C1 segment of cervical spinal cord (tissue), 14 donors: ENCODE measurements around the gene PPM1F.

Source experiments
- DNase-seq, 14 donors: peaks; one replicate each; lab custom pipeline; 2025; lab: John Stamatoyannopoulos, UW

Gene PPM1F

GRCh38 chr22:21961127-21961867 lies 8.6 kb upstream of the PPM1F start:
- DNase-seq, result no peak

GRCh38 chr22:21960200-21961126 lies 7.8 kb upstream of the PPM1F start:
- DNase-seq, result no peak

GRCh38 chr22:21959274-21960074 lies 6.8 kb upstream of the PPM1F start:
- no peak for DNase-seq

GRCh38 chr22:21958360-21959273 lies 6.0 kb upstream of the PPM1F start:
- DNase-seq, result no peak

DNA sequence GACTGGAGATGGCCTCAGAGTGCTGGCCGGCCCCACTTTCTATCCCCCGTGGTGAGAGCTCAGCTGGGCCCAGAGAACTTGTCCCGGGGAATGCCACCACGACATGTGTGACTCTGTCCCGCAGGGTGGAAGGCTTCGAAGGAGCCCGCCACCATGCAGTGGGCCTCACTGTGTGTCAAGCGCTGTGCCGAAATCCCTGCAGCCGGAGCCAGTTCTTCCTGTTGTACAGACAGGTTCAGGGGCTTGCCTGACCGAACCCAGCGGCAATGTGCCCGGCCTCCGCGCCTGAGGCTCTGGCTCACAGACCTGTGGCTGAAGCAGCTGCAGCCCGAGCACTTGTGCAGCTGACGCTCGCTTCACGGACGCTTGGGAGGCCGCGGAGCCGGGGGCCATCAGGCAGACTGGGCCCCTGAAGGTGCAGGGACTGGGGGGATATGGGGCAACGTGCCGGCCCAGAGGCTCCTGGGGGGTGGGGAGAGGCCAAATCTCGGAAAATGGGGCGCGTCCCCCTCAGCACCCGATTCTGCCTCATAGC lies 650 bp downstream of the PPM1F start:
- DNase-seq, result peak in 3 of 14 donors; percentile 10 to 44 (median 28)

DNA sequence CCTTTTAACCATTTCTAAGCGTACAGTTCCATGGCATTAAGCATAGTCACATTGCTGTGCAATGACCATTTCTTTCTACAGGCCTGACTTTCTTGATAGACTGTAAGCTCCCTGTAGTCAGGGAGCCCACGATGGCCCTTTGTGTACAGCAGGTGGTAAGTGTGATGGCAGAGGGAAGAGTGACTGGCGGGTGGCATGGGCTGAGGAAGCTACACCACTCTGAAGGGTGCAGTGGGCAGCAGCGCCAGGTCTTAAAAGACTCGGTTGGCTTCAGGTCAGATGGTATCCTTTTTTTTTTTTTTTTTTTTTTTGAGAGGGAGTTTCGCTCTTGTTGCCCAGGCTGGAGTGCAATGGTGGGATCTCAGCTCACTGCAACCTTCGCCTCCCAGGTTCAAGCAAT lies 1.6 kb downstream of the PPM1F start:
- no peak for DNase-seq

GRCh38 chr22:21949948-21950347 lies 2.7 kb downstream of the PPM1F start:
- no peak for DNase-seq

- DNase-seq, result no peak
These were observed 3.1 kb downstream of the PPM1F start for GRCh38 chr22:21949569-21949918.

- no peak for DNase-seq
These were observed 3.7 kb downstream of the PPM1F start for GRCh38 chr22:21948824-21949568.

- DNase-seq, result peak in 1 of 14 donors; percentile 19
These were observed 4.3 kb downstream of the PPM1F start for GRCh38 chr22:21948390-21948789.

DNA sequence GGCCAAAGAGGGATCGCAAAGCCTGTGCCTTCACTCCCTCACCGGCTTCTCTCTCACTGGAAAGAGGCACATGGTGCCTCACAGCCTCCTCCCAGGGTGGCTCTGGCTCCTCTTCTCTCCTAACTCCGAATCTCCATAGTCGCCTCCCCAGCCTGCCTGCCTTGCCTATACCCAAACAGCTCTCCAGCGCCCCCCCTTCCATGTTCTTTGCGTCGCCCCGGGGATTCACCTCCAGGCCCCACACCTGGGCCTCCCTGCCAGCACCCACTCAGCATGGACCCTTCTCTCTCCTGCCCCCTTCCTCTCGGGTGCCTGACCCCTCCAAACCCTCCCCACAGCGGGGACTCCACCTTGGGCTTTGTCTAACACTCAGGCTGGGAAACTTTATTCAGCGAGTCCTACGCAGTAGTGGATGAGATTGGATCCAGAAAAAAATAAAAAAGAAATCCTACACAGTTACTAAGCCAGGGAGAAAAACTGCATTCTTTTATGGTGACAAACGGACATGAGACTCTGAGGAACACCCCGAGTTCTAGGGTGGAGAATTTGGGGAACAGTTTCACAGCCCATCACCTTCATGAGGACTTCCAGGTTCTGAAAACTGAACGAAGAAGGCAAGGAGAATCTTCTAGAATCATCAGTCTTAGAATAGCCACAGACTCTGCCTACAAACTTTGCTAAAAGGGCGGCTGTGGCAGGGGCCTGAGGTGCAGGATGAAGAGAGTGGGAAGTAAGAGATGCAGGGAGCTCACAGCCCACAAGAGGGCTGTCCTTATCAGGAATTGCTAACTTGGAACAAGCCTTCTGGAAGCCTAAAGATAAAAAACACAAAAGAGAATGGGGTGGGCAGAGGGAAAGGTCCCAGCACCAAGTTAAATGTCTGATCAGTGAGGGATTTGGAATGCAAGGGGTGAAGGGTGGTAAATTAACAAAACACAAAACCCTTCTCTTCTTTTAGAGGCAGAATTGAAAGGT lies 5.3 kb downstream of the PPM1F start:
- no peak for DNase-seq

- no peak for DNase-seq
These were observed 6.3 kb downstream of the PPM1F start for GRCh38 chr22:21946262-21946925.

DNA sequence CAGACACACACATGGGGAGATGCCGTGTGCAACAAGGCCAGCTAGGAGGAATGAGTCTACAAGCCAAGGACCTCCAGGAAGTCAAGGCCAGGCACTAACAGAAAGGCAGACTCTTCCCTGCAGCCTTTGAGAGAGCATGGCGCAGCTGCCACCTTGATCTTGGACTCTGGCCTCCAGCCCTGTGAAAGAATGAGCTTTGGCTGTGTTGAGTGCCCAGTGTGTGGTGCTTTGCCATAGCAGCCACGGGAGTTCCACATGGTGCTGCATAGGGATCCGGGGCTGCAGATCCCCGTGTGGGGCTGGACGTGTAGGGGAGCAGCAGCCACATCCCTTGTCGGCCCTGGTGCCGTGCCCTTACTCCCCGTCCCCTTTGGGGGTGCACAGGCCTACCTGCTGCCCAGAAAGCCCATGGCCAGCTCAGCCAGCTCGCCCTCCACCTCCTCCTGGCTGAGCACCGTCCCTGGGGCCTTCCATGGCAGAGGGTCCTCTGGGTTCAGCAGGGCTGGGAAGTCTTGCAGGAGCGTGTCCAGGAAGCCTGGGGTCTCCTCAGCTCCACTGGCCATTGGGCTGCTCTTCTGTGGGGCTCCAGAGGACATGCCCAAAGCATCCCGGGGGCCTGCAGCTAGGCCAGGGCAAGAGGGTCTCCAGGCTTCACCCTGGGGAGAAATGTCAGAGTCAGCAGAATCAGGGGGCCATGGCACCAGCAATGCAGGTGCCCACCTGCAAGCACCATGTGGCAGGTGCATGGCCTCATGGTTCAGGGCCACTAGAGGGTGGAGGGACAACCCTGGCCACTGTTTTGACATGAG lies 7.0 kb downstream of the PPM1F start:
- DNase-seq, result peak in 1 of 14 donors; percentile 38

- DNase-seq, result no peak
These were observed 7.8 kb downstream of the PPM1F start for GRCh38 chr22:21944871-21945270.

DNA sequence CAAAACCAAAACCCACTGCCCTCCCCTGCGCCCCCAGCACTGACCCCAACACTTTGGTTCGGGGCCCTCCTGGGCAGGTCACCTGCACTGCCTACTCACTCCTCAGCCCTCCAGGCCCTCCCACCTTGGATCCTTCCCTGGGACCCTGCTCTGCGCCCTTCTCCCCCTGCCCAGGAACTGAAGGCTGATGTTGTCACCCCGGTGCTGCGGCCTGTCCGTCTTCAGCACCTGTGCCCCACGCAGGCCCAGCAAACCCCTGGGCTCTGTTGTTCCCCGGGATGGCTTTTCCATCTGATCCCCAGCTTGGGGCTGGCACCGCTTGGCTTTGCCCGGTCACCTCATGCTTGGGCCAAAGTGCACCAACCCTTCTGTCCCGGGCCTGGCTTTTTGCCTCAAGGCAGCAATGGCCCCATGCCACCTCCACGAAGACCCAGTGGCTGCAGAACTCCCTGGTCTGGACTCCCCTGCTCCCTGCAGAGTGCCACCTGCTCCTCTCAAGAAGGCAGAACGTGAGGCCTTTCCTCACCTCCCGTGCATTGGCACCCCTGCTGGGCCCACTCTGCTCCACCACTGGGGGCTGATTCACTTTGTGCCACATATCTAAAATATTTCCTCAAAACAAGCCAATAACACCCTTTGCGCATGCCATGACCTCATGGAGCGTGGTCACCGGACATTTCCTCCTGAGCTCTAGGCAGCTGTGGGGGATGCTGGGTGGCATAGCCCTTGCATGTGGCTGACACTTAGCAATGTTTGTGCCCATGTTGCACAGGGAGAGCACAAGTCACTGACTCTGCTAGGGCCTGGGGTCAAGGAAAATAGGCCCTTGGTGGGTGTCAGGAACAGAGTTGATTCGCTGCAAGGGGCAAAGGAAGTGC lies 8.8 kb downstream of the PPM1F start:
- peak in 1 of 14 donors; percentile 23 for DNase-seq
